ENCODE measurements around the gene CRACDL. TPM values are rescaled to one million over a fixed set of nuclear protein-coding genes. Genes with fewer than 3 reads are reported as not detected.

Gene CRACDL
- total and polyA plus RNA-seq, 4 donors: 0.67 to 7.5 (median 6.2) TPM

DNA sequence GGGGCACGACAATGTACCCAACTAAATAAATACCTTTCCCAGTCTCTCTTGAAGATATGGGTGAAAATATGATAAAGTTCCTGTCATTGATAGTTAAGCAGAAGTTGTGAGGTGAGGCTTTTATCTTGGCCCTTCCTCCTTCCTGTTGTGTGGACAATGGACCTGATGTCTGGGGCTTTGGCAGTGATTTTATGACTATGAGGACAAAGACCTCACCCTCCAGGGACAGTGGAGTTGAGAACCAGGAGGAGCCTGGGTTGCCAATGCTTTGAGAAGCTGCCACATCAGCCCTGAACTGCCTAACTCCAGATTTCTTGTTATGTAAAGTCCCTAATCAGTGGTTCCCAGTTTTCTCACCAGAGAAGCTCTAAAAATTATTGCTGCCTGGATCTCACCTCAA is 184.3 kb downstream of the CRACDL start:
- no peak for DNase-seq
- H3K27ac ChIP-seq (ENCODE audit: low read depth in 1 of 2, low read length in 2 of 2): no peak overlapping the region
- no peak overlapping the region for H3K4me3 ChIP-seq (ENCODE audit: low read length in 2 of 2)
- no peaks in the 10 kb centered on the region for H3K27me3 ChIP-seq (ENCODE audit: control insufficient read depth in 1 of 2, insufficient read depth in 2 of 2, low read length in 1 of 2)
- no peaks in the 10 kb centered on the region for H3K36me3 ChIP-seq (ENCODE audit: control insufficient read depth in 1 of 2, insufficient read depth in 2 of 2, low read length in 1 of 2)
- 86% methylated on average over 1 of the region's 1 CpG for WGBS, 2 donors
- H3K4me1 ChIP-seq (ENCODE audit: control insufficient read depth in 1 of 2, insufficient read depth in 2 of 2, low read length in 2 of 2): no peaks in the 10 kb centered on the region
- intact Hi-C loops (cut with DNase I): no loop called here
- no peaks in the 10 kb centered on the region for H3K9me3 ChIP-seq (ENCODE audit: control insufficient read depth, low read length)
- no peak for ATAC-seq (ENCODE audit: low FRiP score)

DNA sequence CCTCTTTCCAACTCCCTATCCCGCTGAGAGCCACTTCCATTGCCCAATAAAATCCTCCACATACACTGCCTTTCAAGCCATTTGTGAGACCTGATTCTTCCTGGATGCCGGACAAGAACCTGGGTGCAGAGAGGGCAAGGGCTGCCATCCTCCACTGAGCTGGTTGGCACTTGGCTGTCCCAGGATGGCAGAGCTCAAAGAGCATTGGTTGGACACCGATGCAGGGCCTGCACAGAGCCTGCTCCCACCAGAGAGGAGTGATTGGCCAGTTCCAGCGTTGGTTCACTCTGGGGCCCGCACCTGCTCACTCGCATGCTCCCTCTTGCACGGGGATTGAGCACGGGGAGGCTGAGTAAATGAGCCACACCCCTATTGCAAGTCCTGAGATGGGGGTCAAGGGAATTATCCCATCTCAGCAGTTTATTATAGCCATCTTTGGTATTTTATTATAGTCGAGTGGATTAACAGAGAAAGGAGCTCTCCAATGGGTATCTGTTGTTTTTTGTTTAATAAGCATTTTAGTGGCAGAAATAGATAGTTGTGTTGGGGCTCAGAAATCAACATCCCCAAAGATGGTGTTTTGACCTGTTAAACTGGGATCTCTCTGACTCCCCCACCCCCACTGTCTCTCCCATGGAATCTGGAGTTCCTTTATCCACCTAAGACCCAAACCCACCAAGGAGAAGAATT is 185.3 kb downstream of the CRACDL start:
- WGBS, 2 donors: 96 to 97% methylated on average over 9 of the region's 9 CpGs
- H3K27ac ChIP-seq (ENCODE audit: low read depth in 1 of 2, low read length in 2 of 2): no peak overlapping the region

DNA sequence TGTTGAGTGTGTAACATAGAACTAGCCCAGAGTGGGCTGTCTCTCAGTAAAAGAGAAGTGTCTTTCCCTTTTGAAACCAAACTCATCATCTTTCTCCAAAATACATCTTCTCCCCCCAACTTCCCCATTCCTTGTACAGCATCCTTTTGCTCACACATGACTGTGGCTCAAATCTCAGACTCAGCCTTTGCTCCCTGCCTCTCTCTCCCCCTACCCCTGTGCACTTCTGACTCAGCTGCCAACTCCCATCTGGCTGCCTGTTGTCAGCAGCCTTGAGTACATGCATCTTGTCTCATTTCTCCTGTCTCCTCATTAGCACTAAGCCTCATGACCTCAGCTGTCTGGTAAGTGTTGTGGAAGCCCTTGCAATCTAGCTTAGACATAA is 187.0 kb downstream of the CRACDL start:
- H3K4me3 ChIP-seq (ENCODE audit: low read length in 2 of 2): no peak overlapping the region
- H3K27me3 ChIP-seq (ENCODE audit: control insufficient read depth in 1 of 2, insufficient read depth in 2 of 2, low read length in 1 of 2): no peaks in the 10 kb centered on the region
- ATAC-seq (ENCODE audit: low FRiP score) (peak; percentile 66), DNase-seq (peak in 1 of 2 donors; percentile 84)
- no peaks in the 10 kb centered on the region for H3K9me3 ChIP-seq (ENCODE audit: control insufficient read depth, low read length)
- intact Hi-C loops (cut with DNase I): no loop called here
- no peak overlapping the region for H3K27ac ChIP-seq (ENCODE audit: low read depth in 1 of 2, low read length in 2 of 2)
- no peaks in the 10 kb centered on the region for H3K36me3 ChIP-seq (ENCODE audit: control insufficient read depth in 1 of 2, insufficient read depth in 2 of 2, low read length in 1 of 2)
- H3K4me1 ChIP-seq (ENCODE audit: control insufficient read depth in 1 of 2, insufficient read depth in 2 of 2, low read length in 2 of 2): no peaks in the 10 kb centered on the region

More for the DNA sequence above, 185.3 kb downstream of the CRACDL start:
- intact Hi-C loops (cut with DNase I): no loop called here
- Histone ChIP-seq H3K4me1 (ENCODE audit: control insufficient read depth in 1 of 2, insufficient read depth in 2 of 2, low read length in 2 of 2) (no peaks in the 10 kb centered on the region), H3K27me3 (ENCODE audit: control insufficient read depth in 1 of 2, insufficient read depth in 2 of 2, low read length in 1 of 2) (no peaks in the 10 kb centered on the region), H3K4me3 (ENCODE audit: low read length in 2 of 2) (no peak overlapping the region), H3K36me3 (ENCODE audit: control insufficient read depth in 1 of 2, insufficient read depth in 2 of 2, low read length in 1 of 2) (no peaks in the 10 kb centered on the region), H3K9me3 (ENCODE audit: control insufficient read depth, low read length) (no peaks in the 10 kb centered on the region)
- DNase-seq: no peak
- no peak for ATAC-seq (ENCODE audit: low FRiP score)

DNA sequence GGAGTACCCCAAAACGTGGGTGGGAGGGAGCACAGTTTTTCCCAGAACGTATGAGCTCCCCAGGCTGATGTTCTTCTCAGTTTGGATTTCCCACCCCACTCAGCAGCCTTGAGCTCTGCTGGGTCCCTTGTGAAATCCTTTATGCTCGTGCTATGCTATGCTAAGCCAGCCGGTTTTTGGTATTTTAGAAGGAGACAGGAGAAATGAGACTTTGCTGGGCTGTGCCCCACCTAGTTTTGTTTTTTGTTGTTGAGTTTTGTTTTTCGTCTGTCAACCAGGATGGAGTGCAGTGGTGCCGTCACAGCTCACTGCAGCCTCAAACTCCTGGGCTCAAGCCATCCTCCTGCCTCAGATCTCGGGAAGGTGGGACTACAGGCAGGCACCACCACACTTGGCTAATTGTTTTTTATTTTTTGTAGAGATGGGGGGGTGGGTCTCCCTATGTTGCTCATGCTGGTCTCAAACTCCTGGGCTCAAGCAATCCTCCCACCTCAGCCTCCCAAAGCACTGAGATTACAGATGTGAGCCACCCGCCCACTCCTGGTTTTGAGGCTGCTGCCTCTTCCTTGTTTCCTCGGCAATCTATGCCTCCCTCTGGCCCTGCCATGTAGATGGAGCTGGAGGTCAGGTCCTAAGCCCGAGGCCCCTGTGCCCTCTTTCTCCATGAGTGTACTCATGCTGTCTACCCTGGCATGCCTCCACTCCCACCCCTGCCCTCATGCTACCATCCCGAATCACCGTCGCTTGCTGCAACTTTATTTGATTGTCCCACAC is 187.5 kb downstream of the CRACDL start:
- no peaks in the 10 kb centered on the region for H3K36me3 ChIP-seq (ENCODE audit: control insufficient read depth in 1 of 2, insufficient read depth in 2 of 2, low read length in 1 of 2)
- no peaks in the 10 kb centered on the region for H3K27me3 ChIP-seq (ENCODE audit: control insufficient read depth in 1 of 2, insufficient read depth in 2 of 2, low read length in 1 of 2)
- no peak overlapping the region for H3K27ac ChIP-seq (ENCODE audit: low read depth in 1 of 2, low read length in 2 of 2)
- no peaks in the 10 kb centered on the region for H3K9me3 ChIP-seq (ENCODE audit: control insufficient read depth, low read length)
- WGBS, 2 donors: 81 to 83% methylated on average over 13 of the region's 13 CpGs
- DNase-seq: no peak
- no peak for ATAC-seq (ENCODE audit: low FRiP score)
- no peaks in the 10 kb centered on the region for H3K4me1 ChIP-seq (ENCODE audit: control insufficient read depth in 1 of 2, insufficient read depth in 2 of 2, low read length in 2 of 2)
- no peak overlapping the region for H3K4me3 ChIP-seq (ENCODE audit: low read length in 2 of 2)
- intact Hi-C loops (cut with DNase I): no loop called here

DNA sequence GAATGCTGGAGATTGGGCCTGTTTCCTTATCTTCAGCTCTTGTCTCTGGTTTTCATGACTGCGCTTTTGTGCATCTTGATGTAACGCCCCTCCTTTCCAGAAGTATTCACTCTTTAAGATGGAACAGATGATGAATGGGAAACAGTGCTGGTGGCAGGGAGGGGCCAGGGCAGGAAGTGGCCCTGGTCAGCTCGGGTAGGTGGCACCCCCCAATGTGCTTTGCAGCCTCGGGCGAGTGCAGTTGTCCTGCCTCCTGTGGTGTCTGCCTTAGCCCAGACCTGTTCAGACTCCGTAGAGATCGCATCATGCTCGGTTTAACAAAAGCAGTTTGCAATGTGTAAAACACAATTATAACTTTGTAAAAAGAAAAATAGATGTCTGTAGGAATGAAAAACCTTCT is 188.1 kb downstream of the CRACDL start:
- Histone ChIP-seq H3K4me3 (ENCODE audit: low read length in 2 of 2) (no peak overlapping the region), H3K27me3 (ENCODE audit: control insufficient read depth in 1 of 2, insufficient read depth in 2 of 2, low read length in 1 of 2) (no peaks in the 10 kb centered on the region), H3K36me3 (ENCODE audit: control insufficient read depth in 1 of 2, insufficient read depth in 2 of 2, low read length in 1 of 2) (no peaks in the 10 kb centered on the region), H3K27ac (ENCODE audit: low read depth in 1 of 2, low read length in 2 of 2) (no peak overlapping the region), H3K4me1 (ENCODE audit: control insufficient read depth in 1 of 2, insufficient read depth in 2 of 2, low read length in 2 of 2) (no peaks in the 10 kb centered on the region), H3K9me3 (ENCODE audit: control insufficient read depth, low read length) (no peaks in the 10 kb centered on the region)
- intact Hi-C loops (cut with DNase I): no loop called here
- ATAC-seq (ENCODE audit: low FRiP score) (no peak), DNase-seq (no peak)
- WGBS, 2 donors: 74 to 78% methylated on average over 8 of the region's 8 CpGs

DNA sequence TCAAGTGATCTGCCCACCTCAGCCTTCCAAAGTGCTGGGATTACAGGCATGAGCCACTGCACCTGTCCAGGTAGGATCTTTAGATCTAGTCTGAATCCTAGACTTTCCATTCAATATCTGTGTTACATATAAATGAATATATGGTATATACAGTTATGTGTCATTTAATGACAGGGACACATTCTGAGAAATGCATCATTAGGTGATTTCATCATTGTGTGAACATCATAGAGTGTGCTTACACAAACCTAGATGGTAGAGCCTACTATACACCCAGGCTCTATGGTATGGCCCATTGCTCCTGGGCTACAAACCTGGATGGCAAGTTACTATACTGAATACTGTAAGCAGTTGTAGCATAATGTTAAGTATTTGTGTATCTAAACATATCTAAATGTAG is 189.6 kb downstream of the CRACDL start:
- Histone ChIP-seq H3K27ac (ENCODE audit: low read depth in 1 of 2, low read length in 2 of 2) (no peak overlapping the region), H3K4me3 (ENCODE audit: low read length in 2 of 2) (no peak overlapping the region), H3K36me3 (ENCODE audit: control insufficient read depth in 1 of 2, insufficient read depth in 2 of 2, low read length in 1 of 2) (no peaks in the 10 kb centered on the region), H3K4me1 (ENCODE audit: control insufficient read depth in 1 of 2, insufficient read depth in 2 of 2, low read length in 2 of 2) (no peaks in the 10 kb centered on the region), H3K27me3 (ENCODE audit: control insufficient read depth in 1 of 2, insufficient read depth in 2 of 2, low read length in 1 of 2) (no peaks in the 10 kb centered on the region), H3K9me3 (ENCODE audit: control insufficient read depth, low read length) (no peaks in the 10 kb centered on the region)
- no peak for DNase-seq
- intact Hi-C loops (cut with DNase I): no loop called here
- no peak for ATAC-seq (ENCODE audit: low FRiP score)

DNA sequence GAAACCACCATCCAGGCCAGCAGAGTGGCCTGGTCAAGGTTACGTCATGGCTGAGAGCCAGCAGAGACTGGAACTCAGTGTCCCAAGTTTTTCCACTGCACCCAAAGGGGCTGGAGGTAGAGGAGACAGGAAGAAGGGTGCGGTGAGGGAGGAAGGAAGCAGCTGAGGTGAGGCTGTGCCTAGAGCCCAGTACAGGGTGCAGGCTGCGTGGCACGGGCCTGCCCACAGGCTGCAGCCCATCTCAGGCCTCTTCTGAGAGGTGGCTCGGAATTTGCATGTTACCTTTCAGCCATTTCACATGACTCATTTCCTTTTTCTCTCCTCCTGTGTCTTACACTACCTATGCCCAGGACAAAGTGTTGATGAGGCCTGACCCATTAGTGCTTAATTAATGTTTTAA is 191.4 kb downstream of the CRACDL start:
- DNase-seq: peak in 1 of 2 donors; percentile 23
- intact Hi-C loops (cut with DNase I): no loop called here
- no peak overlapping the region for H3K4me3 ChIP-seq (ENCODE audit: low read length in 2 of 2)
- 93 to 96% methylated on average over 5 of the region's 5 CpGs for WGBS, 2 donors
- H3K27me3 ChIP-seq (ENCODE audit: control insufficient read depth in 1 of 2, insufficient read depth in 2 of 2, low read length in 1 of 2): no peaks in the 10 kb centered on the region
- H3K36me3 ChIP-seq (ENCODE audit: control insufficient read depth in 1 of 2, insufficient read depth in 2 of 2, low read length in 1 of 2): no peaks in the 10 kb centered on the region
- no peak overlapping the region for H3K27ac ChIP-seq (ENCODE audit: low read depth in 1 of 2, low read length in 2 of 2)
- H3K4me1 ChIP-seq (ENCODE audit: control insufficient read depth in 1 of 2, insufficient read depth in 2 of 2, low read length in 2 of 2): no peaks in the 10 kb centered on the region
- no peak for ATAC-seq (ENCODE audit: low FRiP score)
- H3K9me3 ChIP-seq (ENCODE audit: control insufficient read depth, low read length): no peaks in the 10 kb centered on the region

Measured in aorta (tissue), 5 donors.